Muscle layer of colon (tissue), 2 donors: ENCODE data around the gene TRIM2.
A peak's percentile ranks its signal among the peaks of the same experiment; 100 is the strongest.

Experiments used
- H3K27ac ChIP-seq: one replicate; pipeline ENCODE4 v1.7.0; 2013; ENCODE audit warnings: low read depth, mild to moderate bottlenecking, low read length, moderate library complexity
- H3K27me3 ChIP-seq, 2 donors: one replicate each; pipeline ENCODE4 v1.7.0; 2013; ENCODE audit warnings: low read length in 2 of 2, mild to moderate bottlenecking in 2 of 2; ENCODE audit not compliant: insufficient read depth in 2 of 2, control insufficient read depth in 1 of 2
- H3K36me3 ChIP-seq: one replicate; pipeline ENCODE4 v1.7.0; 2013; ENCODE audit warnings: mild to moderate bottlenecking, low read length; ENCODE audit not compliant: insufficient read depth
- H3K4me1 ChIP-seq: one replicate; pipeline ENCODE4 v1.7.0; 2013; ENCODE audit warnings: mild to moderate bottlenecking, low read length; ENCODE audit not compliant: insufficient read depth
- H3K4me3 ChIP-seq, 2 donors: one replicate each; pipeline ENCODE4 v1.7.0; 2013; ENCODE audit warnings: low read length in 2 of 2, low read depth in 1 of 2, mild to moderate bottlenecking in 1 of 2, moderate library complexity in 1 of 2
- H3K9ac ChIP-seq: one replicate; pipeline ENCODE4 v1.7.0; 2013; ENCODE audit warnings: low read length
- H3K9me3 ChIP-seq: one replicate; pipeline ENCODE4 v1.7.0; 2013; ENCODE audit warnings: mild to moderate bottlenecking, low read length
- donor health status: abdominal sarcoma.
- donor health status: Adenocarcinoma of cecum.

TRIM2 gene

GRCh38 chr4:153211986-153212728 is 7.9 kb downstream of the TRIM2 start:
- H3K36me3 ChIP-seq, result no peaks in the 10 kb centered on the region
- H3K9me3 ChIP-seq, result no peaks in the 10 kb centered on the region
- no peak overlapping the region for H3K27ac ChIP-seq
- H3K9ac ChIP-seq, result no peak overlapping the region
- H3K27me3 ChIP-seq, result no peaks in the 10 kb centered on the region
- no peaks in the 10 kb centered on the region for H3K4me1 ChIP-seq
- no peak overlapping the region for H3K4me3 ChIP-seq

DNA sequence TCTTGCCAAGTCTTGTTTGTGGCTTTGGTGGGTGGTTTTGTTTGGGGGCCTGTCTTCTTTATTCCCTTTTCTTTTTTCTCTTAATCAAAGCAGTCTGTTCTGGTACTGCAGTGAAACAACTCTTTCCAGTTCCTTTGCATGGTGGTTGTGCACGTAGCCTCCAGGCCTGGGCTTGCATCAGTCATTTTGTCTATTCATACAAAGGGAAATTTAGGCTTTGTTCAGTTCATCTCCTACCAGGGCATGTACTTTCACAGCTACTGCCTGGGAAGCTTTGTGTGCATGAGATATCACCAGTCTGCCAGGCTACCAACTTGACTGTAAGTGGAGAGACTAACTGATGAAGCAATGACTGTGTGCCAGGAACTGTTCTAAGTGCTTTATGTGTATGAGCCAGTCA is 8.5 kb downstream of the TRIM2 start:
- Histone ChIP-seq H3K36me3 (no peaks in the 10 kb centered on the region), H3K4me3 (no peak overlapping the region), H3K27ac (no peak overlapping the region), H3K9me3 (no peaks in the 10 kb centered on the region), H3K27me3 (no peaks in the 10 kb centered on the region), H3K4me1 (no peaks in the 10 kb centered on the region), H3K9ac (no peak overlapping the region)

DNA sequence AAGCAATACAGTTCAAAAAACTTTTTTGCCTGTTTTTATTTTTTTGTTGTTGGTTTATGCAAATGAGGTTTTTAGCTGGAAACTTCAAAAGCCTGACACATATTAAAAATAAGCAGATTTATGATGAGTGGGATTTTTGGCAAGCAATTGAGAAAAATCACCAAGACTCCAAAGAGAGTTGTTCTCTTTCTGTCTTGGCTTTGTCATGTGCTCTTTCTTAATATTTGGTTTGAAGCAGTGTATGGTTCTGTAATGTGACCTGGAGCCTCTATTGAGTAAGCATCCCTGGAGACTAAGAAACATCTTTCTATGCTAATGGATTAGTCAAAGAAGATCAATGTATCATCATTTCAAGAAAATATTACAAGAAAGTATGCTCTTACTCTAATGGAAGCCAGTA is 11.7 kb downstream of the TRIM2 start:
- no peaks in the 10 kb centered on the region for H3K27me3 ChIP-seq
- no peak overlapping the region for H3K4me3 ChIP-seq
- no peak overlapping the region for H3K27ac ChIP-seq
- H3K4me1 ChIP-seq, result no peaks in the 10 kb centered on the region
- H3K9ac ChIP-seq, result no peak overlapping the region
- no peaks in the 10 kb centered on the region for H3K9me3 ChIP-seq
- no peaks in the 10 kb centered on the region for H3K36me3 ChIP-seq

DNA sequence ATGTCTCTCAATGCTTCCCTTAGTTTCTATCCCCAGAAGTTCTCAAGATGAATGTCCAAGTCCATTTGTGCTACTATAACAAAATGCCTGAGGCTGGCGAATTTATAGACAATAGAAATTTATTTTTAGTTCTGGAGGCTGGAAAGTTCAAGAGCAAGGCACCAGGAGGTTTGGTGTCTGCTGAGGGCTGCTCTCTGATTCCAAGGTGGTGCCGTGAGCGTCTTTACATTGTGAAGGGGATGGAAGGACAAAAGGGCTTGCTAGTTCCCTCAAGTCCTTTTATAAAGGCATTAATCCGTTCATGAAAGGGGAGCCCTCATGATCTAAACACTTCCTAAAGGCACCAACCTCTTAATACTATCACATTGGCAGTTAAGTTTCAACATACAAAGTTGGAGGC is 12.3 kb downstream of the TRIM2 start:
- Histone ChIP-seq H3K36me3 (no peaks in the 10 kb centered on the region), H3K9ac (no peak overlapping the region), H3K4me3 (no peak overlapping the region), H3K27ac (no peak overlapping the region), H3K9me3 (no peaks in the 10 kb centered on the region), H3K27me3 (no peaks in the 10 kb centered on the region), H3K4me1 (no peaks in the 10 kb centered on the region)

GRCh38 chr4:153217440-153217839 is 13.2 kb downstream of the TRIM2 start:
- no peak overlapping the region for H3K9ac ChIP-seq

GRCh38 chr4:153218961-153219360 is 14.7 kb downstream of the TRIM2 start:
- Histone ChIP-seq H3K9me3 (no peaks in the 10 kb centered on the region), H3K9ac (no peak overlapping the region), H3K27me3 (no peaks in the 10 kb centered on the region), H3K4me3 (no peak overlapping the region), H3K4me1 (peaks cover 1% of the 10 kb centered on the region), H3K36me3 (no peaks in the 10 kb centered on the region), H3K27ac (no peak overlapping the region)

More at GRCh38 chr4:153217440-153217839, 13.2 kb downstream of the TRIM2 start:
- no peaks in the 10 kb centered on the region for H3K27me3 ChIP-seq
- no peaks in the 10 kb centered on the region for H3K9me3 ChIP-seq
- no peaks in the 10 kb centered on the region for H3K4me1 ChIP-seq
- no peak overlapping the region for H3K4me3 ChIP-seq
- H3K27ac ChIP-seq, result no peak overlapping the region
- H3K36me3 ChIP-seq, result no peaks in the 10 kb centered on the region

GRCh38 chr4:153220682-153221395 is 16.6 kb downstream of the TRIM2 start:
- H3K27ac ChIP-seq, result no peak overlapping the region
- H3K27me3 ChIP-seq, result no peaks in the 10 kb centered on the region
- H3K4me3 ChIP-seq, result no peak overlapping the region
- peaks cover 16% of the 10 kb centered on the region for H3K4me1 ChIP-seq
- no peaks in the 10 kb centered on the region for H3K36me3 ChIP-seq
- H3K9me3 ChIP-seq, result no peaks in the 10 kb centered on the region
- no peak overlapping the region for H3K9ac ChIP-seq

DNA sequence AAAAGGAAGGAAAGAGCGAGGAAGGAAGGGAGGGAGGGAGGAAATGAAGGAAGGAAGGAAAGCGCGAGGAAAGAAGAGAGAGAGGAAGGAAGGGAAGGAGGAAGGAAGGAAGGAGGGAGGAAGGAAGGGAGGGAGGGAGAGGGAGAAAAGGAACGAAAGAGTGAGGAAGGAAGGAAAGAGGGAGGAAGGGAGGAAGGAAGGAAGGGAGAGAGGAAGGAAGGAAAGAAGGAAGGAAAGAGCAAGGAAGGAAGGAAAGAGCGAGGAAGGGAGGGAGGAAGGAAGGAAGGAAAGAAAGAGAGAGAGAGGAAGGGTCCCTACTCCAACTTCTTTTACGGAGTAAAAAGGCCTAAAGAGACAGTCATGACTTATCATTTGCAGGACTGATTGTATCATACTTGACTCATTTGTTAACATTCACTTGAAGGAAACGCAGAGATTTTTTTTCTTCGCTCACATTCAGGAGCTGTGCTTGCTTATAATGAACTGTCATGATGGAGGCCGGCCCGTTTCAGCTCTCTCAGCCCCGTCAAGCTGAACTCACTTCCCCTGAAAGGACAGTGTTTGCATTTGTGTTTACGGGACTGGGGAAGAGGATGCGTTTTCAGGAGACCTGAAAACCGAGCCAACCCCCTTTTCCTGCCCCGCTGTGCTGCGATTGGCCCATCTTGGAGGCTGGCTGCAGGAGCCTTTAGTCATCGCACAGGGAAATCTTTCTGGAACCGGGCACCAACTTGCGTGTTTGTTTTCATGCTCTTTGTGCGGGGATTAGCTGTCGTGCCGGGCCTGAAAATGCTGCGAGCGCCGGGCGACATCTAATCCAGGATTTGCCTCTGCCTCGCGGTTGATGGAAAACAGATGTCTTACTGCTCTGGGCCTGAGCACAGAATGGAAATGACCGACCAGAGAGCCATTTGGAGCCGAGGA is 17.8 kb downstream of the TRIM2 start:
- Histone ChIP-seq H3K9me3 (no peaks in the 10 kb centered on the region), H3K27me3 (no peaks in the 10 kb centered on the region), H3K4me1 (peaks cover 16% of the 10 kb centered on the region), H3K4me3 (peak overlapping the region; percentile 78 to 82), H3K9ac (peak overlapping the region; percentile 67), H3K27ac (peak overlapping the region; percentile 91), H3K36me3 (no peaks in the 10 kb centered on the region)

DNA sequence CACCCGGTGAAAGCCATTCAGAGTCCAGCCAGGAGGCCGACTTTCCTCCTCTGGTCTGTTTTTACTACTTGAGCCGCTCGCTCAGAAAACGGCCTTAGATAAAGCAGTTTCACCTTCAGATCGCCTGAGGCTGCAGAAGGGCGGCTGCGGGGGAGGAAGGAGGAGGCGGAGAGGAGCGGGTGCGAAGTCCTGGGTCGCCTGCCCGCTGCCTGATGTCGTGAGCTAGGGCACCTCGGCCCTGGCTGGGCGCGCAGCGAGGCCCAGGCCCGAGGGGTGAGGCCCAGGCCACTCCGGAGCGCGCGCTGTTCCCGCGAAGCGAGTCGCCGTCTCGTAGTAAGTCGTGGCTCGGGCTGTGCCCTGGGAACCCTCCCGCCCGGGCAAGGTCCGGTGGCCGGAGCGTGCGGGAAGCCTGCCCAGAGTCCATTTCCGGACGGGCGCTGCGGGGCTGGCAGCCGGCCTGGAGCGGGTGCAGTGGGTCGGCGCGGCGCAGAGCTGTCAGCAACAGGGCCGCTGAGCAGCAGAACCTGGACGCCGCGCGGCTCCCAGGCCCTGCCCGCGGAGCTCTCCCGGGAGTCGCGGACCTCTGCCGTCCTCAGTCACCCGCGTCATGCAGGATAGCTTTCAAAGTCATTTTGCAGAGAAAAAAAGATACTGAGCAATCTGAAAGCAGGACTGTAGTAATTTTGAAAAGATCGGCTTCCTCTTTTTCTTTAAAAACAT is 18.6 kb downstream of the TRIM2 start:
- Histone ChIP-seq H3K9ac (peak overlapping the region; percentile 67), H3K27me3 (no peaks in the 10 kb centered on the region), H3K27ac (peak overlapping the region; percentile 91), H3K36me3 (no peaks in the 10 kb centered on the region), H3K4me3 (peak overlapping the region; percentile 78 to 82), H3K9me3 (no peaks in the 10 kb centered on the region), H3K4me1 (peaks cover 16% of the 10 kb centered on the region)

- H3K27me3 ChIP-seq, result no peaks in the 10 kb centered on the region
- H3K9ac ChIP-seq, result peak overlapping the region; percentile 67
- H3K36me3 ChIP-seq, result no peaks in the 10 kb centered on the region
- H3K9me3 ChIP-seq, result no peaks in the 10 kb centered on the region
- peak overlapping the region; percentile 91 for H3K27ac ChIP-seq
- peaks cover 16% of the 10 kb centered on the region for H3K4me1 ChIP-seq
- peak overlapping the region; percentile 78 to 82 for H3K4me3 ChIP-seq
These were observed 19.2 kb downstream of the TRIM2 start for GRCh38 chr4:153223427-153223801.

- peak overlapping the region; percentile 91 for H3K27ac ChIP-seq
- no peaks in the 10 kb centered on the region for H3K36me3 ChIP-seq
- peak overlapping the region; percentile 67 for H3K9ac ChIP-seq
- H3K9me3 ChIP-seq, result no peaks in the 10 kb centered on the region
- H3K27me3 ChIP-seq, result no peaks in the 10 kb centered on the region
- peaks cover 16% of the 10 kb centered on the region for H3K4me1 ChIP-seq
- H3K4me3 ChIP-seq, result peak overlapping the region; percentile 78 to 82
These were observed 19.7 kb downstream of the TRIM2 start for GRCh38 chr4:153223930-153224329.
